ENCODE data around the gene MSMB.
"Not testable (repeated sequence)": the region's sequence is repeated elsewhere in the genome, so short reads cannot be mapped to it uniquely, and the experiment has no call there.

- TF ChIP-seq POLR2AphosphoS5, POLR2A (IDR thresholded peaks at IDR 0.05): not testable (repeated sequence)
Measured at GRCh38 chr10:46049497-46049831, 3.4 kb upstream of the MSMB start.

Measured in breast epithelium (tissue), 3 donors.